Measurements from ENCODE around the gene DIPK1A.
"Not testable (repeated sequence)": the region's sequence is repeated elsewhere in the genome, so short reads cannot be mapped to it uniquely, and the experiment has no call there.

The DIPK1A gene

GRCh38 chr1:92901126-92901525 lies 60.1 kb downstream of the DIPK1A start:
- TF ChIP-seq ZFX (IDR thresholded peaks at IDR 0.05; ENCODE audit: borderline replicate concordance) (no peak), CTCF (IDR thresholded peaks at IDR 0.05) (no peak)
- H3K27ac ChIP-seq = no peak overlapping the region

- H3K27ac ChIP-seq = no peak overlapping the region
- TF ChIP-seq CTCF (IDR thresholded peaks at IDR 0.05) (no peak), ZFX (IDR thresholded peaks at IDR 0.05; ENCODE audit: borderline replicate concordance) (no peak)
Observed at GRCh38 chr1:92900539-92900938, 60.7 kb downstream of the DIPK1A start.

- no peak for TF ChIP-seq CTCF (IDR thresholded peaks at IDR 0.05)
- TF ChIP-seq ZFX (IDR thresholded peaks at IDR 0.05; ENCODE audit: borderline replicate concordance) = no peak
- H3K27ac ChIP-seq = no peak overlapping the region
Observed at GRCh38 chr1:92899780-92900179, 61.5 kb downstream of the DIPK1A start.

- H3K27ac ChIP-seq = not testable (repeated sequence)
Observed at GRCh38 chr1:92898053-92898452, 63.2 kb downstream of the DIPK1A start.

GRCh38 chr1:92887465-92887864 lies 73.8 kb downstream of the DIPK1A start:
- peak overlapping the region; percentile 19; the same call in 1 of the 2 replicates for H3K27ac ChIP-seq
- no peak for TF ChIP-seq ZFX (IDR thresholded peaks at IDR 0.05; ENCODE audit: borderline replicate concordance)
- no peak for TF ChIP-seq CTCF (IDR thresholded peaks at IDR 0.05)

GRCh38 chr1:92886886-92887419 lies 74.3 kb downstream of the DIPK1A start:
- TF ChIP-seq ZFX (IDR thresholded peaks at IDR 0.05; ENCODE audit: borderline replicate concordance) = no peak
- TF ChIP-seq CTCF (IDR thresholded peaks at IDR 0.05) = no peak
- peak overlapping the region; percentile 19; the same call in 1 of the 2 replicates for H3K27ac ChIP-seq

GRCh38 chr1:92884195-92884594 lies 77.1 kb downstream of the DIPK1A start:
- no peak overlapping the region for H3K27ac ChIP-seq
- TF ChIP-seq ZFX (IDR thresholded peaks at IDR 0.05; ENCODE audit: borderline replicate concordance) = no peak
- no peak for TF ChIP-seq CTCF (IDR thresholded peaks at IDR 0.05)

GRCh38 chr1:92883297-92883696 lies 78.0 kb downstream of the DIPK1A start:
- H3K27ac ChIP-seq = no peak overlapping the region
- TF ChIP-seq ZFX (IDR thresholded peaks at IDR 0.05; ENCODE audit: borderline replicate concordance) (no peak), CTCF (IDR thresholded peaks at IDR 0.05) (no peak)
